K562 (cell line): ENCODE measurements around the gene MRPL4. TPM values are rescaled to one million over a fixed set of nuclear protein-coding genes. Genes with fewer than 3 reads are reported as not detected.

Source experiments
- CCAR2 ChIP-seq: fragments of 200-400 bp; formaldehyde crosslinking; IDR thresholded peaks from 2 replicates; pipeline ENCODE4 v1.6.1; 2017; ENCODE audit warnings: mild to moderate bottlenecking, low read depth, low read length
- CHD7 ChIP-seq: fragments of 200-600 bp; sonication (generic); IDR thresholded peaks from one replicate; pipeline ENCODE4 v1.6.1; 2012; ENCODE audit warnings: mild to moderate bottlenecking, low read depth, low read length, inconsistent platforms
- HOMEZ ChIP-seq: fragments of 250-450 bp; sonication (Bioruptor Pico); IDR thresholded peaks from 2 replicates; pipeline ENCODE4 v1.4.0; 2020; ENCODE audit warnings: mild to moderate bottlenecking, moderate library complexity
- MTA2 ChIP-seq: fragments of 450-650 bp; IDR thresholded peaks from 2 replicates; pipeline ENCODE4 v1.6.1; 2016; ENCODE audit warnings: low read depth
- NFIX ChIP-seq: fragments of 250-450 bp; sonication (Bioruptor Pico); IDR thresholded peaks from 2 replicates; pipeline ENCODE4 v1.4.0; 2020; ENCODE audit warnings: low read depth, mild to moderate bottlenecking, moderate library complexity
- NONO ChIP-seq, 2 experiments: fragments of 200-400 bp in 1 of 2; fragments of 450-650 bp in 1 of 2; formaldehyde crosslinking in 1 of 2; IDR thresholded peaks; 2 replicates each; pipeline ENCODE4 v1.6.1; 2017; ENCODE audit warnings: low read depth in 2 of 2, mild to moderate bottlenecking in 2 of 2, moderate library complexity in 2 of 2, low read length in 1 of 2
- NR2C2 ChIP-seq, 2 experiments: fragments of 200-800 bp in 1 of 2; sonication (Bioruptor generic) in 1 of 2; sonication (generic) in 1 of 2; formaldehyde crosslinking in 1 of 2; IDR thresholded peaks; 2 replicates each; pipeline versions ENCODE4 v1.6.1 to v1.8.0; 2016 to 2022; ENCODE audit warnings: mild to moderate bottlenecking in 1 of 2, missing compliant biosample characterization in 1 of 2, missing genetic modification characterization in 1 of 2, missing genetic modification reagents in 1 of 2
- PKNOX1 ChIP-seq: fragments of 450-650 bp; IDR thresholded peaks from 2 replicates; pipeline ENCODE4 v1.6.1; 2016
- polyA plus RNA-seq, 8 experiments: library from polyadenylated mRNA; depleted of rRNA in 4 of 8; stranded (reverse) in 5 of 8; unstranded in 3 of 8; fragments of >200 nt; fragmentation: Nextera tagmentation in 2 of 8; fragmentation: Illumina TruSeq in 1 of 8; extraction: Ambion mirVana in 2 of 8; extraction: Trizol in 1 of 8; gene quantifications; 2 replicates each; pipeline versions ENCODE4 v1.2.1 to v1.2.3, GENCODE V29; 2011 to 2014; ENCODE audit warnings: inconsistent platforms in 1 of 8, missing spikeins in 1 of 8
- total RNA-seq, 7 experiments: library from RNA; depleted of rRNA in 6 of 7; stranded (reverse); fragments of >200 nt in 6 of 7; fragmentation: Illumina TruSeq in 2 of 7; extraction: Trizol in 2 of 7; gene quantifications; 2 replicates each; pipeline versions ENCODE4 v1.2.1 to v1.2.3, GENCODE V29; 2011 to 2021; ENCODE audit warnings: low replicate concordance in 1 of 7
- TF ChIP-seq, protein P1 (sequence below): fragments of 250-450 bp; sonication (Bioruptor Pico); IDR thresholded peaks from 2 replicates; pipeline ENCODE4 v1.5.0; 2022; ENCODE audit warnings: mild to moderate bottlenecking

MRPL4 gene
- total and polyA plus RNA-seq, 9 of the 15 experiments (the other 6 are each of a cell fraction or from before 2014, with no cell fraction given): 1.4 to 239 (median 64.9) TPM

DNA sequence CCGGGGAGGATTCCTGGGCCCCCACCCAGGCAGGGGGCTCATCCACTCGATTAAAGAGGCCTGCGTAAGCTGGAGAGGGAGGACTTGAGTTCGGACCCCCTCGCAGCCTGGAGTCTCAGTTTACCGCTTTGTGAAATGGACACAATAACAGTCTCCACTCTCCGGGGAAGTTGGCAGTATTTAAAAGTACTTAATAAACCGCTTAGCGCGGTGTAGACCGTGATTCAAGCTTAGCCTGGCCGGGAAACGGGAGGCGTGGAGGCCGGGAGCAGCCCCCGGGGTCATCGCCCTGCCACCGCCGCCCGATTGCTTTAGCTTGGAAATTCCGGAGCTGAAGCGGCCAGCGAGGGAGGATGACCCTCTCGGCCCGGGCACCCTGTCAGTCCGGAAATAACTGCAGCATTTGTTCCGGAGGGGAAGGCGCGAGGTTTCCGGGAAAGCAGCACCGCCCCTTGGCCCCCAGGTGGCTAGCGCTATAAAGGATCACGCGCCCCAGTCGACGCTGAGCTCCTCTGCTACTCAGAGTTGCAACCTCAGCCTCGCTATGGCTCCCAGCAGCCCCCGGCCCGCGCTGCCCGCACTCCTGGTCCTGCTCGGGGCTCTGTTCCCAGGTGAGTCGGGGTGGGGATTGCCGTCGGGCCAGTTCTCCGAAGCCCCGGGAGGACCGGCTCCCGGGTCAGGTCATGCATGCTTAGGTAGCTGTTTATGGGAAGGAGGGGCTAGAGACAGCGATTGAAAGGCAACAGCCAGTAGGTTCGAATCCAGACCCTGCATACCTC lies 18.8 kb downstream of the MRPL4 start, which contains the start of gene ICAM1 (continued):
- TF ChIP-seq CHD7 (no peak), MTA2 (no peak), CCAR2 (no peak), PKNOX1 (peak; percentile 54), NFIX (no peak), NONO (IDR thresholded peaks at IDR 0.05; ENCODE audit: low read depth in 2 of 2, low read length in 1 of 2) (peak in 1 of 2 experiments; percentile 40; a peak in 1 of 4 replicates), HOMEZ (no peak), NR2C2 (CRISPR knock-in tag; IDR thresholded peaks at IDR 0.05) (no peak), NR2C2 (tag; IDR thresholded peaks at IDR 0.05) (peak; percentile 90)
- TF ChIP-seq, protein P1, sequence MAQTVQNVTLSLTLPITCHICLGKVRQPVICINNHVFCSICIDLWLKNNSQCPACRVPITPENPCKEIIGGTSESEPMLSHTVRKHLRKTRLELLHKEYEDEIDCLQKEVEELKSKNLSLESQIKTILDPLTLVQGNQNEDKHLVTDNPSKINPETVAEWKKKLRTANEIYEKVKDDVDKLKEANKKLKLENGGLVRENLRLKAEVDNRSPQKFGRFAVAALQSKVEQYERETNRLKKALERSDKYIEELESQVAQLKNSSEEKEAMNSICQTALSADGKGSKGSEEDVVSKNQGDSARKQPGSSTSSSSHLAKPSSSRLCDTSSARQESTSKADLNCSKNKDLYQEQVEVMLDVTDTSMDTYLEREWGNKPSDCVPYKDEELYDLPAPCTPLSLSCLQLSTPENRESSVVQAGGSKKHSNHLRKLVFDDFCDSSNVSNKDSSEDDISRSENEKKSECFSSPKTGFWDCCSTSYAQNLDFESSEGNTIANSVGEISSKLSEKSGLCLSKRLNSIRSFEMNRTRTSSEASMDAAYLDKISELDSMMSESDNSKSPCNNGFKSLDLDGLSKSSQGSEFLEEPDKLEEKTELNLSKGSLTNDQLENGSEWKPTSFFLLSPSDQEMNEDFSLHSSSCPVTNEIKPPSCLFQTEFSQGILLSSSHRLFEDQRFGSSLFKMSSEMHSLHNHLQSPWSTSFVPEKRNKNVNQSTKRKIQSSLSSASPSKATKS (CRISPR knock-in tag): no peak
